BJ (cell line): Measurements from ENCODE around the gene AKT3. TPM values are rescaled to one million over a fixed set of nuclear protein-coding genes. Genes with fewer than 3 reads are reported as not detected.

Experiments
- CTCF ChIA-PET: fragments of 350-600 bp; formaldehyde crosslinking; extraction: SDS; loops from one replicate; lab custom pipeline; 2021; ENCODE audit warnings: antibody characterized with exemption, inconsistent platforms; lab: Yijun Ruan, JAX
- POLR2A ChIA-PET: fragments of 300-600 bp; sonication (Branson Sonifier 250); formaldehyde crosslinking; extraction: SDS; loops from one replicate; lab custom pipeline; 2021; ENCODE audit warnings: antibody characterized with exemption; lab: Charles Lee
- DNase-seq: peaks from one replicate; pipeline ENCODE4 v3.0.0-alpha.2; 2011; ENCODE audit warnings: low read depth
- H3K27me3 ChIP-seq: 2 replicates; pipeline ENCODE4 v1.6.0; 2011; ENCODE audit warnings: low read length; ENCODE audit not compliant: control insufficient read depth, insufficient read depth
- H3K36me3 ChIP-seq: 2 replicates; pipeline ENCODE4 v1.5.1; 2011; ENCODE audit warnings: low read length; ENCODE audit not compliant: control insufficient read depth, insufficient read depth
- H3K4me3 ChIP-seq: 2 replicates; pipeline ENCODE4 v1.5.1; 2011; ENCODE audit warnings: low read depth, mild to moderate bottlenecking, control low read depth, low read length
- polyA plus RNA-seq: library from polyadenylated mRNA; depleted of rRNA; stranded (reverse); fragments of >200 nt; gene quantifications from 2 replicates; pipeline ENCODE4 v1.2.3, GENCODE V29; 2011
- TF ChIP-seq, protein P1 (sequence below): IDR thresholded peaks from 2 replicates; pipeline ENCODE4 v1.5.1; 2011; ENCODE audit warnings: low read depth, mild to moderate bottlenecking, control low read depth, inconsistent platforms, low read length, moderate library complexity; ENCODE audit not compliant: insufficient read depth

The AKT3 gene
- polyA plus RNA-seq, 1 experiment, result 23.8 TPM

- Histone ChIP-seq H3K27me3 (no peaks in the 10 kb centered on the region), H3K4me3 (no peak overlapping the region), H3K36me3 (no peaks in the 10 kb centered on the region)
- POLR2A ChIA-PET, result no interaction called here
- DNase-seq, result no peak
- CTCF ChIA-PET, result interaction anchor here (0.7 kb wide), 1 partner anchor 21 kb away, joined by 4 read pairs; no protein-coding TSS in a partner anchor
- TF ChIP-seq, protein P1, sequence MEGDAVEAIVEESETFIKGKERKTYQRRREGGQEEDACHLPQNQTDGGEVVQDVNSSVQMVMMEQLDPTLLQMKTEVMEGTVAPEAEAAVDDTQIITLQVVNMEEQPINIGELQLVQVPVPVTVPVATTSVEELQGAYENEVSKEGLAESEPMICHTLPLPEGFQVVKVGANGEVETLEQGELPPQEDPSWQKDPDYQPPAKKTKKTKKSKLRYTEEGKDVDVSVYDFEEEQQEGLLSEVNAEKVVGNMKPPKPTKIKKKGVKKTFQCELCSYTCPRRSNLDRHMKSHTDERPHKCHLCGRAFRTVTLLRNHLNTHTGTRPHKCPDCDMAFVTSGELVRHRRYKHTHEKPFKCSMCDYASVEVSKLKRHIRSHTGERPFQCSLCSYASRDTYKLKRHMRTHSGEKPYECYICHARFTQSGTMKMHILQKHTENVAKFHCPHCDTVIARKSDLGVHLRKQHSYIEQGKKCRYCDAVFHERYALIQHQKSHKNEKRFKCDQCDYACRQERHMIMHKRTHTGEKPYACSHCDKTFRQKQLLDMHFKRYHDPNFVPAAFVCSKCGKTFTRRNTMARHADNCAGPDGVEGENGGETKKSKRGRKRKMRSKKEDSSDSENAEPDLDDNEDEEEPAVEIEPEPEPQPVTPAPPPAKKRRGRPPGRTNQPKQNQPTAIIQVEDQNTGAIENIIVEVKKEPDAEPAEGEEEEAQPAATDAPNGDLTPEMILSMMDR, result no peak
Measured at GRCh38 chr1:243727503-243728203, 122.4 kb downstream of the AKT3 start.

DNA sequence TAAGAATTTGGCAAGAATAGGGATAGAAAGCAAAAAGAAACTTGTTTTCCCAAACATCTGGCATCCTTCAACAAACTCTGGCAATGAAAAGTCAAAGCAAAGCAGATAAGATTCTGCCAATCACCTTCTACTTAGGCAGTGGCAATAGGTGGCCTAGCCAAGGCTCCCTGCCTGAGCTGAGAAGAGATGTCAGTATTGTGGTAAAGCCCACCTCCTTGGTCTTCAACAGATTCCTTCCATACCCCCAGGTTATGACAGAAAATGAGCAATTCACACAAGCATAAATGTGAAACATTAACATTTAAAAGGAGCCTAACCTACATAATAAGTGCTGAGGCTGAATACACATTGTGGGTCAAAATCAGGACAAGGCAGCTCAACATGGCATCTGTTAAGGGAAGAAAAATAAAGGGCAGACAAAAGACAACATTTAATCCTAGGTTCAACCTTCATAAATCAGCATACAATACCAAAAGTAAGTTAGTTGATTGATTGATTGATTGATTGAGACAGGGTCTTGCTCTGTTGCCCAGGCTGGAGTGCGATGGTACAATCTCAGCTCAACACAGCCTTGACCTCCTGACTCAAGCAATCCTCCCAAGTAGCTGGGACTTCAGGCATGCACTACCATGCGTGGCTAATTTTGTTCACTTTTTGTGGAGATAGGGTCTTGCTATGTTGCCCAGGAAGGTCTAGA lies 123.1 kb downstream of the AKT3 start:
- POLR2A ChIA-PET, result no interaction called here

DNA sequence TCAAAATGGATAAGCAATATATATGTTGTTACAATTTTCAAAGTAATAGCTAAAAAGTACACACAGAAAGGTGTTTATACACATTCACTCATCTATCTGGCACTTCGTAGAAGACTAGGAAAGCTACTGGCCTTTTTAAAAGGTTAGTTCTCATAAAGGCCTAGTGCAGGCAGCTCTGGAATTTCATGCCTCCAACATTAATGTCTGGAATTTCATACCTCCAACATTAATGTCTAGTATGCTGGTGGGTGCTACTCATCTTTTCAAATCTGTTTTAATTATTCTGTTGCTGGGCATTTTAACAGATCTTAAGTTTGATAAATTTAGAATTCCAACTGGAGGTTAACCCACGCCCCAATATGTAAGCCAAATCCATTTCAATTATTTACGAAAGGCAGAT lies 124.2 kb downstream of the AKT3 start:
- H3K27me3 ChIP-seq, result no peaks in the 10 kb centered on the region
- TF ChIP-seq, protein P1, result no peak
- no peaks in the 10 kb centered on the region for H3K36me3 ChIP-seq
- ChIA-PET CTCF (interaction anchor here (0.6 to 1.2 kb wide), 2 partner anchors 14 to 609 kb away, joined by 3 read pairs; no protein-coding TSS in a partner anchor), POLR2A (interaction anchor here (0.5 kb wide), 1 partner anchor 124 kb away, joined by 7 read pairs; the partner anchor contains the start of gene AKT3)
- H3K4me3 ChIP-seq, result no peak overlapping the region
- no peak for DNase-seq

More for the DNA sequence above, 123.1 kb downstream of the AKT3 start:
- no peak overlapping the region for H3K4me3 ChIP-seq
- H3K36me3 ChIP-seq, result no peaks in the 10 kb centered on the region
- no peaks in the 10 kb centered on the region for H3K27me3 ChIP-seq
- DNase-seq, result no peak
- TF ChIP-seq, protein P1, result no peak
- CTCF ChIA-PET, result interaction anchor here (0.7 kb wide), 1 partner anchor 21 kb away, joined by 4 read pairs; no protein-coding TSS in a partner anchor

GRCh38 chr1:243725075-243725474 lies 125.0 kb downstream of the AKT3 start:
- DNase-seq, result no peak
- TF ChIP-seq, protein P1, result no peak
- H3K4me3 ChIP-seq, result no peak overlapping the region
- H3K27me3 ChIP-seq, result no peaks in the 10 kb centered on the region
- H3K36me3 ChIP-seq, result no peaks in the 10 kb centered on the region
- POLR2A ChIA-PET, result interaction anchor here (0.6 to 0.7 kb wide), 2 partner anchors 60 to 77 kb away, joined by 3 read pairs; no protein-coding TSS in a partner anchor
- CTCF ChIA-PET, result interaction anchor here (1.2 kb wide), 1 partner anchor 15 kb away, joined by 3 read pairs; no protein-coding TSS in a partner anchor

GRCh38 chr1:243723458-243724043 lies 126.5 kb downstream of the AKT3 start:
- TF ChIP-seq, protein P1, result no peak
- Histone ChIP-seq H3K36me3 (no peaks in the 10 kb centered on the region), H3K27me3 (no peaks in the 10 kb centered on the region), H3K4me3 (no peak overlapping the region)
- no peak for DNase-seq
- CTCF ChIA-PET, result no interaction called here
- POLR2A ChIA-PET, result no interaction called here
